PC-3 (cell line): ENCODE results near the gene KMT2E.

Source experiments
- CTCF ChIP-seq: fragments of 300-600 bp; sonication (generic); conservative IDR thresholded peaks from 2 replicates; pipeline ENCODE4 v1.5.1; 2017; ENCODE audit warnings: antibody characterized with exemption, low read depth, mild to moderate bottlenecking, low read length
- EZH2 ChIP-seq: fragments of 300-600 bp; sonication (generic); IDR thresholded peaks from one replicate; pipeline ENCODE4 v1.6.1; 2017; ENCODE audit warnings: antibody characterized with exemption, mild to moderate bottlenecking, low read length; ENCODE audit not compliant: unreplicated experiment

GRCh38 chr7:105153531-105153930 is 139.5 kb downstream of the KMT2E start:
- TF ChIP-seq CTCF (no peak), EZH2 (no peak)
